DND-41 (cell line): Measurements from ENCODE around the gene IL1RAPL2.

ENCODE experiments used
- ATAC-seq: fragments of 200-7000 bp; cut with Tn5 transposase; 3 replicates; pipeline ENCODE4 v1.9.1; 2021; ENCODE audit warnings: low read depth; ENCODE audit not compliant: insufficient read depth
- DNase-seq: peaks from one replicate; pipeline ENCODE4 v3.0.0-alpha.2; 2020
- H2AFZ ChIP-seq: 2 replicates; pipeline ENCODE4 v1.6.0; 2012; ENCODE audit warnings: low read depth, low read length
- H3K27ac ChIP-seq: 2 replicates; pipeline ENCODE4 v1.5.1; 2012; ENCODE audit warnings: low read length, inconsistent platforms
- H3K27me3 ChIP-seq: fragments of 200-600 bp; sonication (generic); 2 replicates; pipeline ENCODE4 v1.6.0; 2012; ENCODE audit warnings: low read length, mild to moderate bottlenecking, inconsistent platforms; ENCODE audit not compliant: insufficient read depth, poor library complexity
- H3K36me3 ChIP-seq: 2 replicates; pipeline ENCODE4 v1.5.1; 2012; ENCODE audit warnings: low read length, inconsistent platforms; ENCODE audit not compliant: insufficient read depth
- H3K4me1 ChIP-seq: 2 replicates; pipeline ENCODE4 v1.5.1; 2012; ENCODE audit warnings: mild to moderate bottlenecking, low read length; ENCODE audit not compliant: insufficient read depth
- H3K4me2 ChIP-seq: 2 replicates; pipeline ENCODE4 v1.6.0; 2012; ENCODE audit warnings: mild to moderate bottlenecking, moderate library complexity, low read length, inconsistent platforms; ENCODE audit not compliant: insufficient read depth
- H3K4me3 ChIP-seq, 2 experiments: fragments of 200-600 bp in 1 of 2; shearing (Covaris generic) in 1 of 2; 2 replicates each; pipeline ENCODE4 v1.5.1; 2012 to 2016; ENCODE audit warnings: inconsistent platforms in 2 of 2, low read length in 2 of 2, mild to moderate bottlenecking in 2 of 2, low read depth in 1 of 2, moderate library complexity in 1 of 2
- H3K79me2 ChIP-seq: 2 replicates; pipeline ENCODE4 v1.6.0; 2012; ENCODE audit warnings: low read length, inconsistent platforms; ENCODE audit not compliant: insufficient read depth
- H3K9ac ChIP-seq: 2 replicates; pipeline ENCODE4 v1.6.0; 2012; ENCODE audit warnings: low read depth, mild to moderate bottlenecking, inconsistent platforms, low read length, moderate library complexity
- H3K9me3 ChIP-seq: 2 replicates; pipeline ENCODE4 v1.5.1; 2012; ENCODE audit warnings: low read length, moderate library complexity, mild to moderate bottlenecking, inconsistent platforms; ENCODE audit not compliant: insufficient read depth, severe bottlenecking
- H4K20me1 ChIP-seq: 2 replicates; pipeline ENCODE4 v1.6.0; 2012; ENCODE audit warnings: low read length; ENCODE audit not compliant: insufficient read depth
- CTCF ChIP-seq: IDR thresholded peaks from 2 replicates; pipeline ENCODE4 v1.5.1; 2012; ENCODE audit warnings: borderline replicate concordance, low read length, moderate library complexity, mild to moderate bottlenecking; ENCODE audit not compliant: poor library complexity, severe bottlenecking; ENCODE audit errors: extremely low read depth
- EZH2 ChIP-seq: IDR thresholded peaks from 3 replicates; pipeline ENCODE4 v1.6.1; 2012; ENCODE audit warnings: borderline replicate concordance, low read depth, mild to moderate bottlenecking, moderate library complexity, low read length, inconsistent platforms; ENCODE audit not compliant: severe bottlenecking

The IL1RAPL2 gene

GRCh38 chrX:104795804-104796203 lies 229.8 kb downstream of the IL1RAPL2 start:
- no peak overlapping the region for H3K27ac ChIP-seq
- H3K9ac ChIP-seq = no peak overlapping the region
- no peaks in the 10 kb centered on the region for H3K36me3 ChIP-seq
- no peaks in the 10 kb centered on the region for H3K4me1 ChIP-seq
- TF ChIP-seq EZH2 (no peak), CTCF (no peak)
- no peaks in the 10 kb centered on the region for H4K20me1 ChIP-seq
- H3K79me2 ChIP-seq = no peaks in the 10 kb centered on the region
- H3K27me3 ChIP-seq = no peaks in the 10 kb centered on the region
- H2AFZ ChIP-seq = no peak overlapping the region
- H3K9me3 ChIP-seq = no peaks in the 10 kb centered on the region
- no peak overlapping the region for H3K4me3 ChIP-seq
- ATAC-seq (no peak), DNase-seq (no peak)
- no peak overlapping the region for H3K4me2 ChIP-seq

- H4K20me1 ChIP-seq = no peaks in the 10 kb centered on the region
- H3K9ac ChIP-seq = no peak overlapping the region
- no peaks in the 10 kb centered on the region for H3K27me3 ChIP-seq
- H3K27ac ChIP-seq = no peak overlapping the region
- ATAC-seq (no peak), DNase-seq (no peak)
- no peaks in the 10 kb centered on the region for H3K4me1 ChIP-seq
- no peak overlapping the region for H3K4me3 ChIP-seq
- H3K4me2 ChIP-seq = no peak overlapping the region
- no peak overlapping the region for H2AFZ ChIP-seq
- H3K36me3 ChIP-seq = no peaks in the 10 kb centered on the region
- H3K79me2 ChIP-seq = no peaks in the 10 kb centered on the region
- TF ChIP-seq CTCF (no peak), EZH2 (no peak)
- no peaks in the 10 kb centered on the region for H3K9me3 ChIP-seq
Observed at GRCh38 chrX:104803219-104803618, 237.2 kb downstream of the IL1RAPL2 start.

GRCh38 chrX:104806346-104806745 lies 240.3 kb downstream of the IL1RAPL2 start:
- no peak overlapping the region for H3K4me2 ChIP-seq
- H3K27ac ChIP-seq = no peak overlapping the region
- H3K4me3 ChIP-seq = no peak overlapping the region
- H3K9me3 ChIP-seq = no peaks in the 10 kb centered on the region
- H4K20me1 ChIP-seq = no peaks in the 10 kb centered on the region
- no peak overlapping the region for H3K9ac ChIP-seq
- no peaks in the 10 kb centered on the region for H3K4me1 ChIP-seq
- no peak for DNase-seq
- no peak overlapping the region for H2AFZ ChIP-seq
- TF ChIP-seq EZH2 = no peak
- TF ChIP-seq CTCF = no peak
- no peaks in the 10 kb centered on the region for H3K36me3 ChIP-seq
- ATAC-seq = no peak
- no peaks in the 10 kb centered on the region for H3K27me3 ChIP-seq
- no peaks in the 10 kb centered on the region for H3K79me2 ChIP-seq

- Histone ChIP-seq H3K27me3 (no peaks in the 10 kb centered on the region), H3K4me3 (no peak overlapping the region), H3K9ac (no peak overlapping the region), H3K79me2 (no peaks in the 10 kb centered on the region), H3K4me2 (no peak overlapping the region), H3K9me3 (no peaks in the 10 kb centered on the region), H3K4me1 (no peaks in the 10 kb centered on the region), H4K20me1 (no peaks in the 10 kb centered on the region), H3K27ac (no peak overlapping the region), H2AFZ (no peak overlapping the region), H3K36me3 (no peaks in the 10 kb centered on the region)
- DNase-seq (no peak), ATAC-seq (no peak)
- TF ChIP-seq CTCF = no peak
- TF ChIP-seq EZH2 = no peak
Observed at GRCh38 chrX:104833401-104833800, 267.4 kb downstream of the IL1RAPL2 start.
